ENCODE measurements around the gene USP9Y.
"Not testable (repeated sequence)": the region's sequence is repeated elsewhere in the genome, so short reads cannot be mapped to it uniquely, and the experiment has no call there.

- TF ChIP-seq EZH2phosphoT487 (IDR thresholded peaks at IDR 0.05; ENCODE audit: borderline replicate concordance, low read depth, low read length); CTCF (conservative IDR thresholded peaks at IDR 0.05; ENCODE audit: low read length): not testable (repeated sequence)
These were observed 37.2 kb upstream of the USP9Y start for GRCh38 chrY:12663845-12664244.

Data from OCI-LY7 (cell line).